H1 (cell line): ENCODE results near the gene C19orf47. TPM values are rescaled to one million over a fixed set of nuclear protein-coding genes. Genes with fewer than 3 reads are reported as not detected.

Experiments
- CTCF ChIA-PET: fragments of 300-600 bp; sonication (Branson Sonifier 250); formaldehyde crosslinking; loops from one replicate; lab custom pipeline; 2021; ENCODE audit not compliant: partially characterized antibody; lab: Charles Lee
- POLR2A ChIA-PET: fragments of 300-600 bp; sonication (Branson Sonifier 250); formaldehyde crosslinking; loops from one replicate; lab custom pipeline; 2021; ENCODE audit warnings: inconsistent platforms; ENCODE audit not compliant: partially characterized antibody; lab: Charles Lee
- DNase-seq, 2 experiments: peaks; one replicate each; pipeline versions ENCODE4 v3.0.0 to v3.0.0-alpha.2; 2010 to 2022; ENCODE audit warnings: low spot score in 2 of 2, low read depth in 1 of 2, mixed read lengths in 1 of 2
- FAIRE-seq: peaks from 2 replicates; lab custom pipeline; 2011; peaks lifted over from hg19 to GRCh38; lab: Jason Lieb, UNC
- H2AFZ ChIP-seq: 2 replicates; pipeline ENCODE4 v1.8.1; 2012; ENCODE audit warnings: low read length, inconsistent platforms
- H2AK5ac ChIP-seq: 2 replicates; pipeline ENCODE4 v1.6.1; 2013; ENCODE audit warnings: low read depth, low read length
- H2BK120ac ChIP-seq: replicated peaks from 2 replicates; pipeline ENCODE3; 2013; ENCODE audit warnings: low read depth, low read length, inconsistent platforms
- H2BK12ac ChIP-seq: 2 replicates; pipeline ENCODE4 v1.6.1; 2013; ENCODE audit warnings: low read depth, low read length
- H2BK15ac ChIP-seq: 2 replicates; pipeline ENCODE4 v1.6.1; 2013; ENCODE audit warnings: low read length
- H2BK20ac ChIP-seq: 2 replicates; pipeline ENCODE4 v1.6.1; 2013; ENCODE audit warnings: low read length
- H2BK5ac ChIP-seq: 2 replicates; pipeline ENCODE4 v1.6.1; 2013; ENCODE audit warnings: low read depth, low read length
- H3K14ac ChIP-seq: 2 replicates; pipeline ENCODE4 v1.6.1; 2013; ENCODE audit warnings: inconsistent platforms; ENCODE audit not compliant: insufficient read length
- H3K18ac ChIP-seq: 2 replicates; pipeline ENCODE4 v1.6.1; 2013; ENCODE audit warnings: low read length; ENCODE audit errors: extremely low read depth
- H3K23ac ChIP-seq: 2 replicates; pipeline ENCODE4 v1.6.1; 2013; ENCODE audit warnings: inconsistent platforms; ENCODE audit not compliant: insufficient read length
- H3K23me2 ChIP-seq: 2 replicates; pipeline ENCODE4 v1.6.1; 2013; ENCODE audit warnings: low read depth, low read length
- H3K27ac ChIP-seq: 2 replicates; pipeline ENCODE4 v1.6.1; 2011; ENCODE audit warnings: low read depth, low read length, inconsistent platforms
- H3K27me3 ChIP-seq, 4 experiments: replicated peaks in 1 of 4; 1 replicate in 1 of 4; 2 replicates in 3 of 4; pipeline versions ENCODE4 v1.6.1 to v1.8.1; 2011 to 2013; ENCODE audit warnings: low read length in 3 of 4, mild to moderate bottlenecking in 3 of 4, inconsistent platforms in 2 of 4, mixed read lengths in 2 of 4, moderate library complexity in 1 of 4; ENCODE audit not compliant: control insufficient read depth in 3 of 4, insufficient read depth in 3 of 4; ENCODE audit errors: extremely low read depth in 1 of 4
- H3K36me3 ChIP-seq, 4 experiments: 2 replicates each; pipeline versions ENCODE4 v1.6.1 to v1.8.1; 2011 to 2013; ENCODE audit warnings: mild to moderate bottlenecking in 4 of 4, low read length in 3 of 4, moderate library complexity in 2 of 4, control low read depth in 1 of 4, inconsistent platforms in 1 of 4; ENCODE audit not compliant: insufficient read depth in 4 of 4, control insufficient read depth in 2 of 4
- H3K4ac ChIP-seq: replicated peaks from 2 replicates; pipeline ENCODE3; 2013; ENCODE audit warnings: low read length, low read depth, mixed read lengths, inconsistent platforms; ENCODE audit not compliant: insufficient read length
- H3K4me1 ChIP-seq, 4 experiments: replicated peaks in 1 of 4; 1 replicate in 1 of 4; 2 replicates in 3 of 4; pipeline versions ENCODE4 v1.6.1 to v1.8.1; 2011 to 2013; ENCODE audit warnings: low read length in 3 of 4, inconsistent platforms in 2 of 4, mixed read lengths in 1 of 4; ENCODE audit not compliant: insufficient read depth in 4 of 4, control insufficient read depth in 3 of 4
- H3K4me2 ChIP-seq, 2 experiments: 2 replicates each; pipeline versions ENCODE4 v1.6.1 to v1.8.1; 2011 to 2013; ENCODE audit warnings: low read depth in 2 of 2, low read length in 2 of 2, control low read depth in 1 of 2, inconsistent platforms in 1 of 2, mild to moderate bottlenecking in 1 of 2; ENCODE audit not compliant: insufficient read depth in 1 of 2
- H3K4me3 ChIP-seq, 4 experiments: fragments of 200-600, 300-600 bp in 1 of 4; sonication (generic), shearing (Covaris generic), sonication (Bioruptor Twin) in 1 of 4; 2 replicates each; pipeline versions ENCODE4 v1.5.1 to v1.8.1; 2011 to 2016; ENCODE audit warnings: low read length in 4 of 4, low read depth in 3 of 4, control low read depth in 2 of 4, inconsistent platforms in 2 of 4, mild to moderate bottlenecking in 2 of 4, mixed read lengths in 1 of 4, moderate library complexity in 1 of 4; ENCODE audit not compliant: insufficient read depth in 2 of 4; ENCODE audit errors: extremely low read depth in 1 of 4
- H3K56ac ChIP-seq: replicated peaks from 2 replicates; pipeline ENCODE3; 2013; ENCODE audit warnings: low read depth, mild to moderate bottlenecking, mixed read lengths, low read length, inconsistent platforms; ENCODE audit not compliant: insufficient read length
- H3K79me1 ChIP-seq: 2 replicates; pipeline ENCODE4 v1.6.1; 2013; ENCODE audit warnings: low read depth, low read length, control low read depth
- H3K79me2 ChIP-seq, 2 experiments: 2 replicates each; pipeline versions ENCODE4 v1.6.1 to v1.8.1; 2012 to 2013; ENCODE audit warnings: low read length in 2 of 2, mild to moderate bottlenecking in 2 of 2, inconsistent platforms in 1 of 2; ENCODE audit not compliant: insufficient read depth in 2 of 2, control insufficient read depth in 1 of 2
- H3K9ac ChIP-seq, 4 experiments: replicated peaks in 1 of 4; 1 replicate in 1 of 4; 2 replicates in 3 of 4; pipeline versions ENCODE4 v1.6.1 to v1.8.1; 2011 to 2013; ENCODE audit warnings: low read depth in 3 of 4, low read length in 3 of 4, control low read depth in 2 of 4, mild to moderate bottlenecking in 2 of 4, moderate library complexity in 2 of 4, inconsistent platforms in 1 of 4; ENCODE audit errors: extremely low read depth in 1 of 4
- H3K9me3 ChIP-seq, 2 experiments: 2 replicates each; pipeline versions ENCODE4 v1.6.1 to v1.8.1; 2012 to 2013; ENCODE audit warnings: mild to moderate bottlenecking in 2 of 2, moderate library complexity in 2 of 2, control low read depth in 1 of 2, inconsistent platforms in 1 of 2, low read depth in 1 of 2, low read length in 1 of 2, mixed read lengths in 1 of 2; ENCODE audit not compliant: insufficient read depth in 2 of 2
- H4K20me1 ChIP-seq, 2 experiments: replicated peaks in 1 of 2; 2 replicates each; pipeline versions ENCODE3 to v1.8.1; 2011 to 2013; ENCODE audit warnings: inconsistent platforms in 2 of 2, low read length in 2 of 2, mild to moderate bottlenecking in 1 of 2; ENCODE audit not compliant: insufficient read depth in 2 of 2, control insufficient read depth in 1 of 2
- H4K5ac ChIP-seq: 2 replicates; pipeline ENCODE4 v1.6.1; 2013; ENCODE audit warnings: low read length, low read depth, mixed read lengths, inconsistent platforms; ENCODE audit not compliant: insufficient read length
- H4K8ac ChIP-seq: 2 replicates; pipeline ENCODE4 v1.8.0; 2013; ENCODE audit warnings: mild to moderate bottlenecking, moderate library complexity, low read length, inconsistent platforms; ENCODE audit not compliant: insufficient read depth; ENCODE audit errors: extremely low read depth
- H4K91ac ChIP-seq: replicated peaks from 2 replicates; pipeline ENCODE3; 2013; ENCODE audit warnings: low read length, mixed read lengths, inconsistent platforms; ENCODE audit not compliant: insufficient read length
- CREB1 ChIP-seq: IDR thresholded peaks from 2 replicates; pipeline ENCODE4 v1.6.1; 2012; ENCODE audit warnings: inconsistent platforms
- JUN ChIP-seq: IDR thresholded peaks from 2 replicates; pipeline ENCODE4 v1.6.1; 2011; ENCODE audit warnings: low read depth, mild to moderate bottlenecking, improper control_type of control experiment, low read length
- SRF ChIP-seq: IDR thresholded peaks from 2 replicates; pipeline ENCODE4 v1.6.1; 2011; ENCODE audit warnings: mild to moderate bottlenecking, low read depth, low read length, moderate library complexity
- WGBS, 2 experiments: shearing (Covaris generic) in 1 of 2; methylation state at CpG; one replicate each; pipeline versions ENCODE4 v1.1.6 to v1.1.7; 2013 to 2015; ENCODE audit warnings: low lambda C conversion rate in 2 of 2, mixed read lengths in 2 of 2, inconsistent platforms in 1 of 2, low coverage in 1 of 2, missing lambda C conversion rate in 1 of 2; ENCODE audit not compliant: insufficient replicate concordance in 2 of 2, insufficient coverage in 1 of 2, insufficient read length in 1 of 2; ENCODE audit errors: extremely low coverage in 1 of 2, missing lambda C conversion rate in 1 of 2; 5-methylcytosine and 5-hydroxymethylcytosine counted together
- polyA plus RNA-seq, 7 experiments: library from polyadenylated mRNA; depleted of rRNA in 3 of 7; stranded (reverse) in 5 of 7; unstranded in 2 of 7; fragments of >200 nt in 5 of 7; fragments of 200-250 nt in 2 of 7; gene quantifications; 1 replicate in 5 of 7; 2 replicates in 1 of 7; 4 replicates in 1 of 7; pipeline versions ENCODE4 v1.2.1 to v1.2.3, GENCODE V29; 2011 to 2013; ENCODE audit warnings: missing spikeins in 2 of 7, mixed read lengths in 2 of 7
- total RNA-seq: library from RNA; stranded (reverse); fragmentation: NEBNext Ultra II Directional; extraction: Animal tissue kit (Norgen Biotek cat#: 25700); gene quantifications from 2 replicates; pipeline ENCODE4 v1.2.1, GENCODE V29; 2021
- TF ChIP-seq, protein P1 (sequence below): IDR thresholded peaks from 2 replicates; pipeline ENCODE4 v1.6.1; 2011; ENCODE audit warnings: low read length, improper control_type of control experiment

C19orf47 gene
- total and polyA plus RNA-seq, 2 of the 8 experiments (the other 6 are each of a cell fraction or from before 2014, with no cell fraction given): 17.8 to 27.3 TPM

GRCh38 chr19:40394816-40395210, 46.6 kb upstream of the C19orf47 start:
- no peak overlapping the region for H3K56ac ChIP-seq
- no peak overlapping the region for H3K4ac ChIP-seq
- CTCF ChIA-PET: interaction anchor here (0.5 to 1.6 kb wide), 10 partner anchors 9 to 189 kb away, joined by 3 to 7 read pairs (median 3); no protein-coding TSS in a partner anchor
- 0 out of 2 replicates have a peak overlapping the region, but pooled peaks have one; percentile 16 for H2BK15ac ChIP-seq
- H3K79me1 ChIP-seq: no peaks in the 10 kb centered on the region
- no peak overlapping the region for H4K8ac ChIP-seq
- peaks cover 3% of the 10 kb centered on the region; the same call in 1 of the 2 replicates for H3K23me2 ChIP-seq
- no peak overlapping the region for H4K91ac ChIP-seq
- no peak overlapping the region for H4K5ac ChIP-seq
- no peak overlapping the region; the same call in 1 of the 2 replicates for H2BK5ac ChIP-seq
- H3K9ac ChIP-seq: no peak overlapping the region
- peaks cover 0 to 1% of the 10 kb centered on the region in 2 experiments for H4K20me1 ChIP-seq
- peaks cover 0 to 7% (median 5%) of the 10 kb centered on the region in 4 experiments; a peak in 5 of 7 replicates for H3K4me1 ChIP-seq
- no peak overlapping the region for H2AK5ac ChIP-seq
- POLR2A ChIA-PET: interaction anchor here (0.8 to 5.4 kb wide), 5 partner anchors 9 to 31 kb away, joined by 3 to 24 read pairs (median 4); partner anchors contain the start of gene SERTAD1
- no peak overlapping the region for H3K27ac ChIP-seq
- no peak overlapping the region for H2BK20ac ChIP-seq
- no peaks in the 10 kb centered on the region for H3K79me2 ChIP-seq
- no peaks in the 10 kb centered on the region for H3K36me3 ChIP-seq
- FAIRE-seq: no peak
- no peak overlapping the region for H3K4me3 ChIP-seq
- no peaks in the 10 kb centered on the region for H3K9me3 ChIP-seq
- no peak overlapping the region for H3K14ac ChIP-seq
- no peak overlapping the region for H2BK120ac ChIP-seq
- peak overlapping the region; percentile 55; the same call in 1 of the 2 replicates for H2BK12ac ChIP-seq
- no peak for DNase-seq
- TF ChIP-seq JUN (no peak), SRF (no peak), CREB1 (no peak)
- TF ChIP-seq, protein P1, sequence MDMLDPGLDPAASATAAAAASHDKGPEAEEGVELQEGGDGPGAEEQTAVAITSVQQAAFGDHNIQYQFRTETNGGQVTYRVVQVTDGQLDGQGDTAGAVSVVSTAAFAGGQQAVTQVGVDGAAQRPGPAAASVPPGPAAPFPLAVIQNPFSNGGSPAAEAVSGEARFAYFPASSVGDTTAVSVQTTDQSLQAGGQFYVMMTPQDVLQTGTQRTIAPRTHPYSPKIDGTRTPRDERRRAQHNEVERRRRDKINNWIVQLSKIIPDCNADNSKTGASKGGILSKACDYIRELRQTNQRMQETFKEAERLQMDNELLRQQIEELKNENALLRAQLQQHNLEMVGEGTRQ: no peak
- no peak overlapping the region for H3K18ac ChIP-seq
- H3K23ac ChIP-seq: no peak overlapping the region
- peaks cover 0 to 8% (median 5%) of the 10 kb centered on the region in 4 experiments; a peak in 6 of 7 replicates for H3K27me3 ChIP-seq
- no peak overlapping the region for H3K4me2 ChIP-seq
- no peak overlapping the region for H2AFZ ChIP-seq
- WGBS, 2 experiments: 78% methylated on average over 11 of the region's 13 CpGs; no CpG with 5 or more reads in 1 of the 2 experiments
